Mesodermal cell (in vitro differentiated cells): ENCODE data around the gene NTN3.

Source experiments
- H3K27ac ChIP-seq: 2 replicates; pipeline ENCODE4 v1.7.0; 2013; ENCODE audit warnings: mild to moderate bottlenecking, low read depth, low read length, moderate library complexity; ENCODE audit not compliant: severe bottlenecking
- H3K36me3 ChIP-seq: 2 replicates; pipeline ENCODE4 v1.7.1; 2013; ENCODE audit warnings: mild to moderate bottlenecking, low read length, moderate library complexity; ENCODE audit not compliant: control insufficient read depth, insufficient read depth
- H3K4me1 ChIP-seq: one replicate; pipeline ENCODE4 v1.7.1; 2013; ENCODE audit warnings: mild to moderate bottlenecking, low read length; ENCODE audit not compliant: insufficient read depth, control insufficient read depth, poor library complexity, severe bottlenecking
- H3K4me3 ChIP-seq: 2 replicates; pipeline ENCODE4 v1.7.0; 2013; ENCODE audit warnings: low read length, control low read depth, mild to moderate bottlenecking; ENCODE audit not compliant: insufficient read depth, poor library complexity, severe bottlenecking; ENCODE audit errors: extremely low read depth
- H3K9me3 ChIP-seq: 2 replicates; pipeline ENCODE4 v1.7.1; 2013; ENCODE audit warnings: mild to moderate bottlenecking, low read length, moderate library complexity; ENCODE audit not compliant: control insufficient read depth
- WGBS, 2 experiments: methylation state at CpG; one replicate each; pipeline ENCODE4 v1.1.5; 2013; ENCODE audit warnings: missing lambda C conversion rate in 2 of 2; ENCODE audit not compliant: insufficient coverage in 2 of 2; 5-methylcytosine and 5-hydroxymethylcytosine counted together

NTN3 gene

GRCh38 chr16:2480948-2481347 lies 9.9 kb downstream of the NTN3 start:
- Histone ChIP-seq H3K4me3 (no peak overlapping the region), H3K9me3 (no peaks in the 10 kb centered on the region), H3K36me3 (no peaks in the 10 kb centered on the region), H3K4me1 (peaks cover 2% of the 10 kb centered on the region), H3K27ac (no peak overlapping the region)
- WGBS, 2 experiments: 93 to 94% methylated on average over 11 of the region's 12 CpGs

GRCh38 chr16:2481676-2482075 lies 10.6 kb downstream of the NTN3 start:
- H3K4me3 ChIP-seq: no peak overlapping the region
- 86 to 93% methylated on average over 6 to 7 of the region's 7 CpGs for WGBS, 2 experiments
- no peaks in the 10 kb centered on the region for H3K9me3 ChIP-seq
- no peaks in the 10 kb centered on the region for H3K36me3 ChIP-seq
- no peak overlapping the region for H3K27ac ChIP-seq
- H3K4me1 ChIP-seq: peaks cover 3% of the 10 kb centered on the region

GRCh38 chr16:2482249-2482648 lies 11.2 kb downstream of the NTN3 start:
- H3K27ac ChIP-seq: no peak overlapping the region

GRCh38 chr16:2482708-2483534 lies 11.8 kb downstream of the NTN3 start:
- no peaks in the 10 kb centered on the region for H3K36me3 ChIP-seq
- H3K9me3 ChIP-seq: no peaks in the 10 kb centered on the region
- no peak overlapping the region for H3K27ac ChIP-seq
- no peak overlapping the region for H3K4me3 ChIP-seq
- WGBS, 2 experiments: 89 to 93% methylated on average over 26 to 29 of the region's 32 CpGs
- peaks cover 8% of the 10 kb centered on the region for H3K4me1 ChIP-seq

More at GRCh38 chr16:2482249-2482648, 11.2 kb downstream of the NTN3 start:
- WGBS, 2 experiments: 92 to 96% methylated on average over 11 to 12 of the region's 13 CpGs
- Histone ChIP-seq H3K9me3 (no peaks in the 10 kb centered on the region), H3K36me3 (no peaks in the 10 kb centered on the region), H3K4me3 (no peak overlapping the region), H3K4me1 (peaks cover 6% of the 10 kb centered on the region)

GRCh38 chr16:2483939-2484897 lies 13.1 kb downstream of the NTN3 start:
- H3K9me3 ChIP-seq: no peaks in the 10 kb centered on the region
- no peak overlapping the region for H3K27ac ChIP-seq
- peaks cover 8% of the 10 kb centered on the region for H3K4me1 ChIP-seq

GRCh38 chr16:2484898-2485508 lies 13.9 kb downstream of the NTN3 start:
- Histone ChIP-seq H3K36me3 (no peaks in the 10 kb centered on the region), H3K4me3 (no peak overlapping the region), H3K27ac (no peak overlapping the region), H3K4me1 (peaks cover 8% of the 10 kb centered on the region), H3K9me3 (no peaks in the 10 kb centered on the region)
- WGBS, 2 experiments: 95 to 99% methylated on average over 4 to 8 of the region's 13 CpGs

More at GRCh38 chr16:2483939-2484897, 13.1 kb downstream of the NTN3 start:
- WGBS, 2 experiments: 92 to 95% methylated on average over 15 of the region's 16 CpGs
- Histone ChIP-seq H3K36me3 (no peaks in the 10 kb centered on the region), H3K4me3 (no peak overlapping the region)

GRCh38 chr16:2485811-2486507 lies 14.9 kb downstream of the NTN3 start:
- Histone ChIP-seq H3K27ac (no peak overlapping the region), H3K4me3 (no peak overlapping the region), H3K9me3 (no peaks in the 10 kb centered on the region), H3K36me3 (no peaks in the 10 kb centered on the region), H3K4me1 (peaks cover 8% of the 10 kb centered on the region)
- 91 to 95% methylated on average over 21 to 28 of the region's 33 CpGs for WGBS, 2 experiments

- Histone ChIP-seq H3K27ac (no peak overlapping the region), H3K4me1 (peaks cover 8% of the 10 kb centered on the region), H3K9me3 (no peaks in the 10 kb centered on the region), H3K36me3 (no peaks in the 10 kb centered on the region), H3K4me3 (no peak overlapping the region)
- WGBS, 2 experiments: 69 to 76% methylated on average over 26 to 28 of the region's 29 CpGs
Measured at GRCh38 chr16:2486645-2487516, 15.8 kb downstream of the NTN3 start.

GRCh38 chr16:2487517-2487842 lies 16.4 kb downstream of the NTN3 start:
- Histone ChIP-seq H3K36me3 (no peaks in the 10 kb centered on the region), H3K27ac (no peak overlapping the region), H3K9me3 (no peaks in the 10 kb centered on the region), H3K4me1 (peaks cover 8% of the 10 kb centered on the region), H3K4me3 (no peak overlapping the region)
- WGBS, 2 experiments: 87 to 97% methylated on average over 6 to 8 of the region's 8 CpGs
